K562 (cell line): Measurements from ENCODE around the gene TPMT. TPM values are rescaled to one million over a fixed set of nuclear protein-coding genes. Genes with fewer than 3 reads are reported as not detected.

ENCODE experiments used
- ZNF407 ChIP-seq: fragments of 450-650 bp; IDR thresholded peaks from 2 replicates; pipeline ENCODE4 v1.6.1; 2016; ENCODE audit warnings: low read depth
- polyA plus RNA-seq, 8 experiments: library from polyadenylated mRNA; depleted of rRNA in 4 of 8; stranded (reverse) in 5 of 8; unstranded in 3 of 8; fragments of >200 nt; fragmentation: Nextera tagmentation in 2 of 8; fragmentation: Illumina TruSeq in 1 of 8; extraction: Ambion mirVana in 2 of 8; extraction: Trizol in 1 of 8; gene quantifications; 2 replicates each; pipeline versions ENCODE4 v1.2.1 to v1.2.3, GENCODE V29; 2011 to 2014; ENCODE audit warnings: inconsistent platforms in 1 of 8, missing spikeins in 1 of 8
- total RNA-seq, 7 experiments: library from RNA; depleted of rRNA in 6 of 7; stranded (reverse); fragments of >200 nt in 6 of 7; fragmentation: Illumina TruSeq in 2 of 7; extraction: Trizol in 2 of 7; gene quantifications; 2 replicates each; pipeline versions ENCODE4 v1.2.1 to v1.2.3, GENCODE V29; 2011 to 2021; ENCODE audit warnings: low replicate concordance in 1 of 7

TPMT gene
- total and polyA plus RNA-seq, 9 of the 15 experiments (the other 6 are each of a cell fraction or from before 2014, with no cell fraction given), result 24.2 to 67.4 (median 46.5) TPM

- TF ChIP-seq ZNF407, result peak; percentile 62; the same call in 1 of the 2 replicates
Measured at GRCh38 chr6:18155150-18155863, 430 bp upstream of the TPMT start, which contains the start of gene KDM1B (continued).
